Smooth muscle cell (in vitro differentiated cells): ENCODE results near the gene SPATA2L. TPM values are rescaled to one million over a fixed set of nuclear protein-coding genes. Genes with fewer than 3 reads are reported as not detected.

Experiments
- DNase-seq: peaks from one replicate; lab custom pipeline; 2025; ENCODE audit not compliant: unreplicated experiment; lab: John Stamatoyannopoulos, UW
- H2AFZ ChIP-seq: fragments of 200-600 bp; sonication (generic); 2 replicates; pipeline ENCODE4 v1.6.0; 2016; ENCODE audit warnings: antibody characterized with exemption, low read depth, mild to moderate bottlenecking
- H3F3A ChIP-seq: fragments of 200-600 bp; sonication (generic); 2 replicates; pipeline ENCODE4 v1.6.0; 2017; ENCODE audit warnings: antibody characterized with exemption, low read depth
- H3K27ac ChIP-seq: fragments of 200-600 bp; sonication (generic); 2 replicates; pipeline ENCODE4 v1.5.1; 2016; ENCODE audit warnings: low read depth, mild to moderate bottlenecking
- H3K27me3 ChIP-seq: fragments of 200-600 bp; sonication (generic); 2 replicates; pipeline ENCODE4 v1.6.1; 2016; ENCODE audit warnings: low read depth, mild to moderate bottlenecking
- H3K36me3 ChIP-seq: fragments of 200-600 bp; sonication (generic); 2 replicates; pipeline ENCODE4 v1.5.1; 2016; ENCODE audit warnings: low read depth
- H3K4me1 ChIP-seq: fragments of 200-600 bp; sonication (generic); 2 replicates; pipeline ENCODE4 v1.5.1; 2016; ENCODE audit warnings: low read depth
- H3K4me2 ChIP-seq: fragments of 200-600 bp; sonication (generic); 2 replicates; pipeline ENCODE4 v1.6.0; 2016; ENCODE audit warnings: mild to moderate bottlenecking
- H3K4me3 ChIP-seq: fragments of 200-600 bp; sonication (generic); 2 replicates; pipeline ENCODE4 v1.5.1; 2016; ENCODE audit warnings: mild to moderate bottlenecking
- H3K79me2 ChIP-seq: fragments of 200-600 bp; sonication (generic); 2 replicates; pipeline ENCODE4 v1.6.0; 2016; ENCODE audit warnings: low read depth, mild to moderate bottlenecking
- H3K9ac ChIP-seq: fragments of 200-600 bp; sonication (generic); 2 replicates; pipeline ENCODE4 v1.6.0; 2016; ENCODE audit warnings: low read depth
- H3K9me3 ChIP-seq: fragments of 200-600 bp; sonication (generic); replicated peaks from 2 replicates; pipeline ENCODE4 v1.5.1; 2016; ENCODE audit warnings: low read depth
- H4K20me1 ChIP-seq: fragments of 200-600 bp; sonication (generic); 2 replicates; pipeline ENCODE4 v1.6.0; 2016; ENCODE audit warnings: low read depth
- CTCF ChIP-seq: fragments of 200-600 bp; sonication (generic); IDR thresholded peaks from 2 replicates; pipeline ENCODE4 v1.5.1; 2017; ENCODE audit warnings: borderline replicate concordance, mild to moderate bottlenecking, antibody characterized with exemption; ENCODE audit not compliant: insufficient read depth, poor library complexity, severe bottlenecking
- WGBS: methylation state at CpG from one replicate; pipeline ENCODE4 v1.1.7; 2016; ENCODE audit warnings: low lambda C conversion rate; 5-methylcytosine and 5-hydroxymethylcytosine counted together
- polyA plus RNA-seq: library from polyadenylated mRNA; unstranded; fragments of >200 nt; fragmentation: Nextera tagmentation; extraction: Ambion mirVana; gene quantifications from 2 replicates; pipeline ENCODE4 v1.2.1, GENCODE V29; 2016
- total RNA-seq: library from RNA; depleted of rRNA; stranded (reverse); fragments of >200 nt; gene quantifications from 2 replicates; pipeline ENCODE4 v1.2.3, GENCODE V29; 2014

Gene SPATA2L
- total and polyA plus RNA-seq, 2 experiments from 2014 or later = 7.8 to 14.1 TPM

- H3K4me3 ChIP-seq = no peak overlapping the region
- no peak for DNase-seq
- WGBS = 98% methylated on average over 10 of the region's 10 CpGs
- no peak overlapping the region for H3K27ac ChIP-seq
- H4K20me1 ChIP-seq = peaks cover 54% of the 10 kb centered on the region
- no peaks in the 10 kb centered on the region for H3K36me3 ChIP-seq
- H3K27me3 ChIP-seq = no peaks in the 10 kb centered on the region
- H2AFZ ChIP-seq = no peak overlapping the region
- H3K79me2 ChIP-seq = peaks cover 44% of the 10 kb centered on the region
- no peak overlapping the region for H3K9ac ChIP-seq
- H3K4me2 ChIP-seq = no peak overlapping the region
- no peaks in the 10 kb centered on the region for H3K9me3 ChIP-seq
- no peak for TF ChIP-seq CTCF
- peaks cover 9% of the 10 kb centered on the region for H3K4me1 ChIP-seq
- H3F3A ChIP-seq = no peaks in the 10 kb centered on the region
These were observed 47.7 kb downstream of the SPATA2L start for GRCh38 chr16:89653656-89654295.

DNA sequence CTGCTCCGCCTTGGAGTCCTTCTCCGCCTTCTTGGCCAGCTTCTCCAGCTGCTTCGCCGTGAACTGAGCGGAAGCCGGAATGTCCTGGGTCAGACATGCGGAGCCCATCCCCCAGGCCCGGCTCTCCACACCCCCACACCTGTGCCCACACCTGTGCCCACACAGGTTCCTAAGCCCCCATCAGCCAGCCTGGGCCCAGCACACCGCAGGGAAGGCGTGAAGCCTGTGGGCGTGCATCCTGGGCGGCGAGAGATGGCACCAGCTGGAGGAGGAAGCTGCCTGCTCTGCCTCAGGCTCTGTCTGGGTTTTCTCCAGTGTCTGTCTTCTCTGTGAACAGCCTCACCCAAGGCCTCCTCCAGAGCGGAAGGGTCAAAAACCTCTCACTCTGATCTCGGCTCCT lies 49.9 kb downstream of the SPATA2L start:
- 96% methylated on average over 15 of the region's 15 CpGs for WGBS
- Histone ChIP-seq H3F3A (no peaks in the 10 kb centered on the region), H2AFZ (no peak overlapping the region), H3K79me2 (peaks cover 30% of the 10 kb centered on the region), H3K4me1 (peaks cover 4% of the 10 kb centered on the region), H3K4me2 (no peak overlapping the region), H3K4me3 (no peak overlapping the region), H3K36me3 (no peaks in the 10 kb centered on the region), H3K27me3 (no peaks in the 10 kb centered on the region), H3K9ac (no peak overlapping the region), H4K20me1 (peaks cover 56% of the 10 kb centered on the region), H3K27ac (no peak overlapping the region), H3K9me3 (no peaks in the 10 kb centered on the region)
- no peak for TF ChIP-seq CTCF
- no peak for DNase-seq

- H3K79me2 ChIP-seq = no peaks in the 10 kb centered on the region
- H4K20me1 ChIP-seq = peaks cover 23% of the 10 kb centered on the region
- no peaks in the 10 kb centered on the region for H3K27me3 ChIP-seq
- no peak for DNase-seq
- H2AFZ ChIP-seq = no peak overlapping the region
- H3K9me3 ChIP-seq = no peaks in the 10 kb centered on the region
- 89% methylated on average over 10 of the region's 12 CpGs for WGBS
- no peak overlapping the region for H3K9ac ChIP-seq
- H3K4me1 ChIP-seq = no peaks in the 10 kb centered on the region
- H3K36me3 ChIP-seq = no peaks in the 10 kb centered on the region
- H3K4me3 ChIP-seq = no peak overlapping the region
- H3K27ac ChIP-seq = no peak overlapping the region
- H3F3A ChIP-seq = no peaks in the 10 kb centered on the region
- no peak overlapping the region for H3K4me2 ChIP-seq
- TF ChIP-seq CTCF = no peak
These were observed 54.6 kb downstream of the SPATA2L start for GRCh38 chr16:89646906-89647305.

Other genes with a start within 250 kb of the SPATA2L start
- gene ANKRD11, start 211.1 kb downstream of the SPATA2L start, total RNA-seq = 31.5 and 43.2 TPM in 2 replicates
- gene ANKRD11, start 211.1 kb downstream of the SPATA2L start, polyA plus RNA-seq = 105 and 118 TPM in 2 replicates
- gene SPG7, start 193.3 kb downstream of the SPATA2L start, total RNA-seq = 49.3 and 94.6 TPM in 2 replicates
- gene SPG7, start 193.3 kb downstream of the SPATA2L start, polyA plus RNA-seq = 61.4 and 75.4 TPM in 2 replicates
- 3,317 and 3,917 TPM in 2 replicates for gene RPL13, start 141.0 kb downstream of the SPATA2L start, total RNA-seq
- 1,063 and 1,144 TPM in 2 replicates for gene RPL13, start 141.0 kb downstream of the SPATA2L start, polyA plus RNA-seq
- gene CPNE7, start 125.9 kb downstream of the SPATA2L start, total RNA-seq = 0.58 TPM in 1 of 2 replicates, not detected in the other
- gene CPNE7, start 125.9 kb downstream of the SPATA2L start, polyA plus RNA-seq = 0.14 and 0.43 TPM in 2 replicates
- not detected in 2 replicates for gene DPEP1, start 88.1 kb downstream of the SPATA2L start, total RNA-seq
- gene DPEP1, start 88.1 kb downstream of the SPATA2L start, polyA plus RNA-seq = 0.30 TPM in 1 of 2 replicates, not detected in the other
- gene CHMP1A, start 44.0 kb downstream of the SPATA2L start, total RNA-seq = 40.0 and 40.2 TPM in 2 replicates
- 68.4 and 79.4 TPM in 2 replicates for gene CHMP1A, start 44.0 kb downstream of the SPATA2L start, polyA plus RNA-seq
- gene SPATA33, start 43.9 kb downstream of the SPATA2L start, total RNA-seq = 4.0 TPM in 2 replicates
- 8.1 and 10.4 TPM in 2 replicates for gene SPATA33, start 43.9 kb downstream of the SPATA2L start, polyA plus RNA-seq
- gene CDK10, start 15.0 kb downstream of the SPATA2L start, total RNA-seq = 22.2 and 24.4 TPM in 2 replicates
- gene CDK10, start 15.0 kb downstream of the SPATA2L start, polyA plus RNA-seq = 77.0 and 84.9 TPM in 2 replicates
- gene VPS9D1, start 19.2 kb upstream of the SPATA2L start, total RNA-seq = 6.7 and 10.6 TPM in 2 replicates
- gene VPS9D1, start 19.2 kb upstream of the SPATA2L start, polyA plus RNA-seq = 13.0 and 15.7 TPM in 2 replicates
- 5.3 and 8.0 TPM in 2 replicates for gene ZNF276, start 19.8 kb upstream of the SPATA2L start, total RNA-seq
- 11.0 and 11.7 TPM in 2 replicates for gene ZNF276, start 19.8 kb upstream of the SPATA2L start, polyA plus RNA-seq
- 6.0 and 17.7 TPM in 2 replicates for gene FANCA, start 114.9 kb upstream of the SPATA2L start, total RNA-seq
- 13.1 and 16.7 TPM in 2 replicates for gene FANCA, start 114.9 kb upstream of the SPATA2L start, polyA plus RNA-seq
- gene SPIRE2, start 126.8 kb upstream of the SPATA2L start, total RNA-seq = 1.1 and 1.4 TPM in 2 replicates
- gene SPIRE2, start 126.8 kb upstream of the SPATA2L start, polyA plus RNA-seq = 1.1 and 2.2 TPM in 2 replicates
- 69.7 and 99.8 TPM in 2 replicates for gene TCF25, start 171.9 kb upstream of the SPATA2L start, total RNA-seq
- 174 and 272 TPM in 2 replicates for gene TCF25, start 171.9 kb upstream of the SPATA2L start, polyA plus RNA-seq
- 12.4 and 14.5 TPM in 2 replicates for gene MC1R, start 217.2 kb upstream of the SPATA2L start, total RNA-seq
- 16.7 and 16.8 TPM in 2 replicates for gene MC1R, start 217.2 kb upstream of the SPATA2L start, polyA plus RNA-seq
- 213 and 234 TPM in 2 replicates for gene TUBB3, start 221.6 kb upstream of the SPATA2L start, total RNA-seq
- 198 and 303 TPM in 2 replicates for gene TUBB3, start 221.6 kb upstream of the SPATA2L start, polyA plus RNA-seq
- gene DEF8, start 247.1 kb upstream of the SPATA2L start, total RNA-seq = 63.6 and 85.3 TPM in 2 replicates
- gene DEF8, start 247.1 kb upstream of the SPATA2L start, polyA plus RNA-seq = 93.7 and 97.0 TPM in 2 replicates